ENCODE measurements around the gene MICU1.

- no peak for TF ChIP-seq FOXA3 (CRISPR knock-in tag; IDR thresholded peaks at IDR 0.05)
- no peak for TF ChIP-seq POLR2A (IDR thresholded peaks at IDR 0.05; ENCODE audit: insufficient read depth in 1 of 2, low read depth in 2 of 2, low read length in 2 of 2)
- TF ChIP-seq ZNF629 (CRISPR knock-in tag; conservative IDR thresholded peaks at IDR 0.05): no peak
- TF ChIP-seq CTCF (CRISPR knock-in tag; IDR thresholded peaks at IDR 0.05): no peak
These were observed 100.6 kb downstream of the MICU1 start for GRCh38 chr10:72525277-72525676.

All from HepG2 (cell line).